ACC112 (cell line): ENCODE data around the gene ECE1.

Source experiments
- H2AFZ ChIP-seq: fragments of 200-600 bp; sonication (generic); one replicate; pipeline ENCODE4 v1.6.0; 2017; ENCODE audit warnings: antibody characterized with exemption, low read length; ENCODE audit not compliant: unreplicated experiment
- H3K27ac ChIP-seq: fragments of 200-600 bp; sonication (generic); 2 replicates; pipeline ENCODE4 v1.5.1; 2014; ENCODE audit warnings: low read depth, mild to moderate bottlenecking, antibody characterized with exemption, low read length, moderate library complexity
- H3K27me3 ChIP-seq: fragments of 200-600 bp; sonication (generic); 2 replicates; pipeline ENCODE4 v1.6.1; 2014; ENCODE audit warnings: mild to moderate bottlenecking, antibody characterized with exemption, low read length, moderate library complexity, mixed read lengths; ENCODE audit not compliant: insufficient read depth
- H3K36me3 ChIP-seq: fragments of 200-600 bp; sonication (generic); 2 replicates; pipeline ENCODE4 v1.6.1; 2016; ENCODE audit warnings: mild to moderate bottlenecking, antibody characterized with exemption, low read length, moderate library complexity, mixed read lengths; ENCODE audit not compliant: insufficient read depth
- H3K4me1 ChIP-seq: fragments of 200-600 bp; sonication (generic); one replicate; pipeline ENCODE4 v1.6.1; 2016; ENCODE audit warnings: low read length, mixed read lengths; ENCODE audit not compliant: insufficient read depth, unreplicated experiment, control insufficient read depth
- H3K4me3 ChIP-seq: fragments of 200-600 bp; sonication (generic); 2 replicates; pipeline ENCODE4 v1.5.1; 2014; ENCODE audit warnings: mild to moderate bottlenecking, low read depth, low read length
- H3K79me2 ChIP-seq: fragments of 200-600 bp; sonication (generic); one replicate; pipeline ENCODE4 v1.6.0; 2016; ENCODE audit warnings: low read length; ENCODE audit not compliant: control insufficient read depth, unreplicated experiment, insufficient read depth

The ECE1 gene

DNA sequence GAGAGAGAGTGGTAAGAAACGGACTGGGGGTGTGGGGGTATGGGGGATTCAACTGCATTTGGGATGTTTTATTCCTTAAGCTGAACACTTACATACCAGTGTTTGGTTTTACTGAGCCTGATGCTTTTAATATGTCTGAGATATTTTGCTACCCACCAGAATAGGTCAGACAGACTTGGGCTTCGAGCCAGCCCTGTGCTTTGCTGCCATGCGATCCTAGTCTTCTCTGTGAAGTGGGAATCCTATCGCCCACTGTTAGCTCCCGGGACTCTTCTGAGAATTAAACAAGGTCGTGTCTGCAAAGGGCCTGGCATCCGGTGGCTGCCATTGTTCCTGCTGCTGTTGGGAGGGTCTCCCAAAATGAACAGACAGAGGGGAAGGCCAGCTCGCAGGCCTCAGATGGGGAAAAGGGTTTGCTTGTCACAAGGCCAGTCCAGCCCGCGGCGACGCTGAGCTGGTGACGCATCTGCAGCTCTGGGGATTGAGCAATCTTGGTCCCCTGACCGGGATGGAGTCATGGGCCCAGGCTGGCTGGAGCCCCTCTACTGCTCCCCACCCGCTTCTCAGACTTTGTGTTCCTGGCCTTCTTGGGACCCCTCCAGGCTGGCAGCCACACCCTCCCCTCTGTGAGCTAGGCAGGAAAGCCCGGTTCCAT, 26.9 kb upstream of the ECE1 start:
- peaks cover 72% of the 10 kb centered on the region for H3K4me1 ChIP-seq
- no peaks in the 10 kb centered on the region for H3K36me3 ChIP-seq
- H3K4me3 ChIP-seq: no peak overlapping the region
- no peaks in the 10 kb centered on the region for H3K27me3 ChIP-seq
- peaks cover 63% of the 10 kb centered on the region for H3K79me2 ChIP-seq
- peak overlapping the region; percentile 75 for H3K27ac ChIP-seq
- H2AFZ ChIP-seq: no peak overlapping the region

DNA sequence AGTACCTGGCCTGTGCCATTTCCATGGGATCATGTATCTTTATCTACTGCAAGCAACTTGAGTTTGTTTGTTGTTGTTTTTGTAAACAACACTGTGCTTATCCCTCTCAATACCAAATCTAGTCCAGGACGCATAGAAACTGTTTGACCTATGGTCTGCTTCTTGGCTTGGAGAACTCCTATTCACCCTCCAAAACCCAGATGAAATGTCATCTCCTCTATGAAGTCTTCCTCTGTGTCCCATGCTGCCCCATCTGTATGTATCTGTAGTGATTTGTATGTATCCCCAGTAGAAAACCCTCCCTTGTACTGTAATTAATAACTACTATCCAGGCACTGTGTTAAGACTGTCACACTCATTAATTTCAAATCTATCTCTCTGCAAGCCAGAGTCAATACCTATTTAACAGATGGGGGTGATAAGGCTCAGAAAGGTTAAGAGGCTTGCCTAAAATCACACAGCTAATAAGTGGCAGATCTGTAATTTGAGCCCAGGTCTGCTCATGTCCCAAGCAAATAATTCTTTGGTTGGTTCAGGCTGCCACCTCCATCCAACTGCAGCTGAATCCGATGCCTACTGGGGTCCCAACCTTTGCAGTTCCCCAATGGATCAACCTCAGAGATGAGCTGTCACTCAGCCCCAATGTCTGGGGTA, 24.6 kb upstream of the ECE1 start:
- no peak overlapping the region for H3K27ac ChIP-seq
- H3K4me3 ChIP-seq: no peak overlapping the region
- H2AFZ ChIP-seq: no peak overlapping the region
- no peaks in the 10 kb centered on the region for H3K36me3 ChIP-seq
- peaks cover 48% of the 10 kb centered on the region for H3K79me2 ChIP-seq
- no peaks in the 10 kb centered on the region for H3K27me3 ChIP-seq
- H3K4me1 ChIP-seq: peaks cover 62% of the 10 kb centered on the region

DNA sequence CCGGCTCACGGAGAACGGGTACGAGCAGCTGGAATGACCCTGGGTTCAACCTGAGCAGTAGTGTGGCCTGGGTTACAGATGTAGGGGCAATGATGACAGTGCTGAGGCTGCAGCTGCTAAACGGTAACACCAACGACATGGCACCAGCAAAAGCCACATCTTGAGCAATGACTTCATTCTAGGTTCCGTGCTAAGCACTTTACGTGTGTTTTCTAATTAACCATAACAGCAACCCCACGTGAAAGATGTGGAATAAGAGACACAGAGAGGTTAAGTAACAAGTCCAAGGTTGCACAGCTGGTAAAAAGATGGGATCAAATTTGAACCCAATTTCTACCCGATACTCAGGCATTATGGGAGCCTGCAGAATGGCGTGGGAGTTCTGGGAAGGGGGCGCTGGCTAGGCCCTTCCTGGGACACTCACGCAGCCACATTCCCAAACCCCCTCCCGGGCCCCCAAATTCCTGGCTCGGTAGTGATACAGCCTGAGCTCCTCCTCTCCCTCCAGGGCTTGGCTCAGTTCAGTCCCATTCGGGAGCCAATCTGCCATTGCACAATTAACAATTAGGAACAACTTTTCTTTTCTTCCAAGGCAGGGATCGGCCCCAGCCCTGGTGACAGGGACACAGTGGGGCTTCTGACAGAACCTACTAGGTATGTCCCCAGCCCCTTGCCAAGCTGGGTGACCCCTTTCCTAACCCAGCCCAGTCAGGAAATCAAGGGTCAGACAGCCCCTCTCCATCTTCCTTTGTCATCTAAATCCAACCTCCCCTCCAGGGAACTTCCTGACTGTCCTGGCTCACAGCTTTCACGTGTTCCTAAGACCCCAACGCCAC, 23.8 kb upstream of the ECE1 start:
- Histone ChIP-seq H3K27ac (no peak overlapping the region), H3K27me3 (no peaks in the 10 kb centered on the region), H3K4me3 (no peak overlapping the region), H3K79me2 (peaks cover 41% of the 10 kb centered on the region), H3K36me3 (no peaks in the 10 kb centered on the region), H3K4me1 (peaks cover 55% of the 10 kb centered on the region), H2AFZ (no peak overlapping the region)

DNA sequence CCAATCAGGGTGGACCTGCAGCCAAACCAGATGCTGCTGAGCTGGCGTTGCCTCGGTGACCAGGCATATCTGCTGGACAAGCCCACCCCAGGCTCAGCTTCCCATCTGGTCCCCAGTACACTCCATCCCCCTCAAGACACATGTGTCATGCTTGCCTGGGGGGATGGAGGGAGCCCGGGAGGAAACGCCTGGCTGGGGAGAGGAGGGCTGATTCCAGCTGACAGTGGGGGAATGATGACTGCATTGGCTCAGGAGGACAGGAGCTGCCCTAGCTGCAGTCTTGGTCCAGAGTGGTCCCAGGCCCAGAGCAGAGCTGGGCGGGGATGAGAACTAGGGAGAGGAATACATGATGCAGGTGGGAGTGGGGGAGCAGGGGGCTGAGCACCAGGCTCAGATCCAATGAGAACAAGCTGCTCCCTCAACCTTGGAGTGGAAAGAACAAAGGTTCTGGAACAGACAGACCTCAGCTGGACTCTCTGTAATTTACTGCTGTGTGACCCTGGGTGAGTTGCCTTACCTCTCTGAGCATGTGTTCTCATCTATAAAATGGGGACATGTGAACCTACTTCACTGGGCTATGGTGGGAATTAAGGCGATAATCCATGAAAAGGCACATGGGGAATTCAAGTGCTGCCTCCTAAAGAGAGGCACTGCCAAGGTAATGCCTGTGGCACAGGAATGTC, 23.1 kb upstream of the ECE1 start:
- H3K4me1 ChIP-seq: peaks cover 55% of the 10 kb centered on the region
- H2AFZ ChIP-seq: no peak overlapping the region
- no peaks in the 10 kb centered on the region for H3K27me3 ChIP-seq
- H3K79me2 ChIP-seq: peaks cover 35% of the 10 kb centered on the region
- no peaks in the 10 kb centered on the region for H3K36me3 ChIP-seq
- no peak overlapping the region for H3K4me3 ChIP-seq
- no peak overlapping the region for H3K27ac ChIP-seq

DNA sequence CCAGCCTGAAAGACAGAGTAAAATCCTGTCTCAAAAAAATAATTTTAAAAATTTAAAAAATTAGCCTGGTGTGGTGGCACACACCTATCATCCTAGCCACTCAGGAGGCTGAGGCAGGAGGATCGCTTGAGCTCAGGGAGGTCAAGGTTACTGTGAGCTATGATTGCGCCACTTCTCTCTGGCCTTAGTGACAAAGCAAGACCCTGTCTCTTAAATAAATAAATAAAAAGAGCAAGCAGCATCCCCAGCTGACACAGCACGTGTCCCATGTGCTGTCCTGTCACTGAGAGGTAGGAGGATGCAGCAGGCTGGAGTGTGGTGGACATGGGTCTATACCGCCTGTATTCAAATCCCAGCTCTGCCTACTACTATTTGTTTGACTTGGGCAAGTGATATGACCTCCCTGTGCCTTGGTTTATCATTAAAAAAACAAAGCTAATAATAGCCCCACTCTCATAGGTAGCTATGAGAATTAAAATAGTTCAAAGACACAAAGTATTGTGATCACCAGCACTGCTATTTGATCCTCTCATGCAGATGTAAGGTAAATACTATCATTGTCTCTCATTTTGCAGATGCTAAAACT, 22.2 kb upstream of the ECE1 start:
- Histone ChIP-seq H3K79me2 (peaks cover 26% of the 10 kb centered on the region), H2AFZ (no peak overlapping the region), H3K27ac (no peak overlapping the region), H3K4me1 (peaks cover 55% of the 10 kb centered on the region), H3K4me3 (no peak overlapping the region), H3K27me3 (no peaks in the 10 kb centered on the region), H3K36me3 (no peaks in the 10 kb centered on the region)

DNA sequence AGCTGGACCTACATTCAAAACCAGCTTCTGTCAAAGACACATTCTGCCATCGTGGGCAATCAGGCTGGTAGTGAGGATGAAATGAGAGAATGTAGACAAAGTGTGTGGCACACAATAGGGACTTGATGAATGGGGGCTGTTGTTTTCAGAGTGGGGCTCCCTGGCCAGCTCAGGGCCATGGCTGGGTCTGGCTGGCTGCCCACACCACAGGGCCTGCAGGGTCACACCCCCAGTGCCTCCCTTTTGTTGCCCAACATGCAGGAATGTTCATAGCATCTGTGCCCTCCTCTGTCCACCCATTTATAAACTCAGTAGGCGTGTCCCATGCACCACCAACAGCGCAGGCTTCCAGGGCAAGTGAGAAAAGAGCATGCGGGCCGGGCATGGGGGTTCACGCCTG, 20.8 kb upstream of the ECE1 start:
- Histone ChIP-seq H3K4me3 (no peak overlapping the region), H2AFZ (no peak overlapping the region), H3K27me3 (no peaks in the 10 kb centered on the region), H3K79me2 (peaks cover 28% of the 10 kb centered on the region), H3K4me1 (peaks cover 50% of the 10 kb centered on the region), H3K36me3 (no peaks in the 10 kb centered on the region), H3K27ac (no peak overlapping the region)

DNA sequence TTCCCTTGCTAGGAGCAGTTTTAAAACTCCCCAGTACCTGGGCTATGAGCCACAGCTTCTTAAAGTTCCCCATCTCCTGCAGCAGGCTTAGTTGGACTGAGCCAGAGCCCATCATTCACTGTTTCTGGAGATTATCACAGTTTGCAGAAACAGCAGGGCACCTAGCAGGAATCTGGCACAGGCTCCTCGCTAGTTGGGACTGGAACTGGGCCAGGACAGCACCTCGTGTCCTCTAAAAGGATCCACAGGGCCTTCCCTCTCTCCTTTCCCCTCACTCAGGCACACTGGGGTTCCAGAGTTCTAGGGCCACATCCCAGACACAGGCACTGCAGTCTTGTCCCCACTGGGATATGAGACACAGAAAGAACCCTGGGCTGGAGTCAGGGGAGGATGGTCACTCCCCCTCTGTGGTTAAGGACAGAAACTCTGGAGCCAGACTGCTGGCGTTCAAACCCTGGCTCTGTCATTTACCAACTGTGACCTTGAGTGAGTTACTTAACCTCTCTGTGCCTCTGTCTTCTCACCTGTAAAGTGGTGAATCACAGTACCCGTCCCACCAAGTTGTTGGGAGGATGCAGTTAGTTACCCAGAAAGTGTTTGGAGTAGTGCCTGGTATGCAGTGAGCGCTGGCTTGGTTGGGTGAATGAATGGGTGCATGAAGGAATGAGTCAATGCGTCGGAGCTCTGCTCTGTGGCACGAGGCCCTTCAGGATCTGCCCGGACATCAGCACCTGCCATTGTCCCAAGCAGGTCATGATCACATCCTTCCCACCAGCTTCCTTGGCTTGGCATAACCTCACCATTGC, 18.8 kb upstream of the ECE1 start:
- H3K79me2 ChIP-seq: peaks cover 15% of the 10 kb centered on the region

DNA sequence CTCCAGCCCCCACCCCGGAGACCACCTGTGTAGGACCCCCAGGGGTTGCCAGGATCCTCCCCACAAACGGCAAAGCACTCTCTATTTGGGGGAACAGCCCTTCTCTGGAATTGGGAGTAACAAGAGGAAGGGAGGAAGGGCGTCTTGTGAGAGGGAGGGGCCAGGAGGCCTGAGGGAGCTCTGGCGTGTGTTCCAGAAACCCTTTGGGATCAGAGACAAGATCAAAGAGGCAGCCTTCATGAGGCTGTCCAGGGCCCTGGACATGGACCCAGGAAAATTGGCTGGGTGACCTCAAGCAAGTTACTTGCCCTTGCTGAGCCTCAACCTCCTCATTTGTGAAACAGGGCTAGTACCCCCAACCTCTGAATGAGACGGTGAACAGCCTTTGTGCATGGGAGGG, 18.1 kb upstream of the ECE1 start:
- Histone ChIP-seq H3K4me3 (no peak overlapping the region), H2AFZ (no peak overlapping the region), H3K4me1 (peaks cover 45% of the 10 kb centered on the region), H3K36me3 (no peaks in the 10 kb centered on the region), H3K79me2 (peaks cover 11% of the 10 kb centered on the region), H3K27ac (no peak overlapping the region), H3K27me3 (no peaks in the 10 kb centered on the region)

More for the DNA sequence above, 18.8 kb upstream of the ECE1 start:
- H3K4me1 ChIP-seq: peaks cover 46% of the 10 kb centered on the region
- H3K27ac ChIP-seq: no peak overlapping the region
- no peaks in the 10 kb centered on the region for H3K27me3 ChIP-seq
- no peak overlapping the region for H3K4me3 ChIP-seq
- H2AFZ ChIP-seq: no peak overlapping the region
- no peaks in the 10 kb centered on the region for H3K36me3 ChIP-seq

DNA sequence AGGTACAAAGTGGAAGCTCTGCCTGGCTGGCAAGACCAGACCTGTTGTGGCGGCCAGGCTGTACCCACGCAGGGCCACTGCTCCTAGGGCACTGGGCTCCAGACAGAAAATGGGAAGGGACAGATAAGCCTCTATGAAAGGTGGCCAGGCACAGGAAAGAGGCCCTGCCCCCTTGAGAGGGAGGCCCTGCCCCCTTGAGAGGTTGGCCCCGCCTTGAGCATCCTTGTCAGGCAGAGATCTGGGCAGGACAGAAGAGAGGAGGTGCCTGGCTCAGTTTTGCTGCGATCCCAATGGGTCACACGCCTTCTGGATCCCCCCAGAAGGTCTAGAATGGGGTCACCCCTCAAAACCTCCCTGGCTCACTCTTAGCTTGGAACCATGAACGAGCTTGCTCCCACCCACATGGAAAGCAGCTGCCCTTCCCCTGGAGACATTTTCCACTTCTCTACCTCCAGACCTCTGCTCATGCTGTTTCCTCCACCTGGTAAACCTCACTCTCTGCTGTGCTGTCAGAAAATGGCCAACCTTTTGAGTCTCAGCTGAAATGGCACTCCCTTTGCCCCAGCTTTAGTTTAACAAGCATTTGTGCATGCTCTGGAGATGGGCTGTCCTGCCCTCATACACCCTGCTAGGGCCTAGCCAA, 17.5 kb upstream of the ECE1 start:
- H3K4me1 ChIP-seq: peaks cover 45% of the 10 kb centered on the region
- H3K27ac ChIP-seq: no peak overlapping the region
- H3K27me3 ChIP-seq: no peaks in the 10 kb centered on the region
- H2AFZ ChIP-seq: no peak overlapping the region
- H3K36me3 ChIP-seq: no peaks in the 10 kb centered on the region
- peaks cover 11% of the 10 kb centered on the region for H3K79me2 ChIP-seq
- H3K4me3 ChIP-seq: no peak overlapping the region
